ENCODE results near the gene ELP4. TPM values are rescaled to one million over a fixed set of nuclear protein-coding genes. Genes with fewer than 3 reads are reported as not detected.

ELP4 gene
- total and polyA plus RNA-seq, 9 of the 15 experiments (the other 6 are each of a cell fraction or from before 2014, with no cell fraction given) = 24.1 to 60.3 (median 38.7) TPM

DNA sequence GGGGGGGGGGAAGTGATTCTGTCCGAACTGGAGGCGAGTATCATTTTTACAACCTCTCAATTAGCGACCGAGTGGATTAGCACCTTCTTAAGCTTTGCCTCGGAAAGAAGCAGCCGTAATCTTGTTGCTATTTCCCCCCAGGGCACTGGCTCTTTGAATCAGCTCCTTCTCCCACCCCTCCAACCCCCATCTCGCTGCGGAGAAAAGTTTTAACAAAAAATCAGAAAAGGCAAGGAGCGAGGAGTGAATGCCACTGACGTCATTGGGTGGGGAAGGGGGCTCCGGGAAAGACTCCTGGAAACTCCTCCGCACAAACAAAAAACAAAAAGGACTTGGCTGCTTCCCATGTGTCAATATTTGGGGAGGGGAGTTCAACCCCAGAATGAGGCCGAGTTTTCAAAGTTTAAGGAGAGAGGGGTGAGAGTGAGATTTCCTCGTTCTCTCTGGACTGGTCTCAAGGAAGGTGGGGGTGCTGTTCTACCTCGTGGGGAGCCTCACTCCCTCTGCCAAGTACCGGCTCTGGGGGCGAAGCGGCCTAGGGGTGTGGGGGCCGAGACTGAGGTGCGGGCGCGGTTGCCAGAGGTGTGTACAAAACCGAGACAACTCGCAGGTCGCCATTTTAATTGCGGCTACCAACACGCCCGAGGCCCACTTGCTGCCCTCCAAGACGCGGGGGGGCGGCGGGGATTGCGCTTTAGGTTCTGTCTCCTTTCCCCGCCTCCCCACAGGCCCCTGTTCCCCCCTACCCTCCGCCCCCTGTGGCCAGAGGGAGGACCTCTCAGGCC lies 304.0 kb downstream of the ELP4 start:
- 37% methylated on average over 12 of the region's 35 CpGs for WGBS (ENCODE audit: insufficient coverage, low coverage, missing lambda C conversion rate)
- peaks cover 16 to 68% of the 10 kb centered on the region in 2 experiments; a peak in 4 of 5 replicates for H3K27me3 ChIP-seq (ENCODE audit: control insufficient read depth in 2 of 2, insufficient read depth in 2 of 2, low read length in 2 of 2)
- H3K4me1 ChIP-seq (replicated peaks in 1 of 2; ENCODE audit: control insufficient read depth in 2 of 2, insufficient read depth in 2 of 2, low read length in 2 of 2) = peaks cover 4 to 66% of the 10 kb centered on the region in 2 experiments; a peak in 4 of 5 replicates
- no peak overlapping the region for H3K4me3 ChIP-seq
- TF ChIP-seq ZNF347 (CRISPR knock-in tag; IDR thresholded peaks at IDR 0.05; ENCODE audit: low read depth) = no peak
- TF ChIP-seq C11orf30 (IDR thresholded peaks at IDR 0.05; ENCODE audit: low read depth) = no peak
- TF ChIP-seq, protein P1, sequence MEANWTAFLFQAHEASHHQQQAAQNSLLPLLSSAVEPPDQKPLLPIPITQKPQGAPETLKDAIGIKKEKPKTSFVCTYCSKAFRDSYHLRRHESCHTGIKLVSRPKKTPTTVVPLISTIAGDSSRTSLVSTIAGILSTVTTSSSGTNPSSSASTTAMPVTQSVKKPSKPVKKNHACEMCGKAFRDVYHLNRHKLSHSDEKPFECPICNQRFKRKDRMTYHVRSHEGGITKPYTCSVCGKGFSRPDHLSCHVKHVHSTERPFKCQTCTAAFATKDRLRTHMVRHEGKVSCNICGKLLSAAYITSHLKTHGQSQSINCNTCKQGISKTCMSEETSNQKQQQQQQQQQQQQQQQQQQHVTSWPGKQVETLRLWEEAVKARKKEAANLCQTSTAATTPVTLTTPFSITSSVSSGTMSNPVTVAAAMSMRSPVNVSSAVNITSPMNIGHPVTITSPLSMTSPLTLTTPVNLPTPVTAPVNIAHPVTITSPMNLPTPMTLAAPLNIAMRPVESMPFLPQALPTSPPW (CRISPR knock-in tag; IDR thresholded peaks at IDR 0.05) = peak; percentile 33; the same call in 1 of the 2 replicates
- TF ChIP-seq ARID3B (CRISPR knock-in tag; IDR thresholded peaks at IDR 0.05; ENCODE audit: borderline replicate concordance) = no peak
- H3K36me3 ChIP-seq (ENCODE audit: control insufficient read depth, insufficient read depth, low read length) = no peaks in the 10 kb centered on the region
- H3K79me2 ChIP-seq (ENCODE audit: control insufficient read depth, insufficient read depth, low read length) = no peaks in the 10 kb centered on the region
- no peaks in the 10 kb centered on the region for H3K9me3 ChIP-seq (replicated peaks; ENCODE audit: control insufficient read depth, insufficient read depth, low read depth, low read length)
- FAIRE-seq (no peak), DNase-seq (ENCODE audit: extremely low read depth in 1 of 4, low spot score in 3 of 4) (no peak), ATAC-seq (no peak)
- no peak overlapping the region for H2AFZ ChIP-seq (ENCODE audit: low read depth, low read length)
- ChIA-PET POLR2A (interaction anchor here (0.6 kb wide), 1 partner anchor 440 kb away, joined by 3 read pairs; no protein-coding TSS in a partner anchor), CTCF (ENCODE audit: low intra/inter-chr PET ratio) (no interaction called here)
- no peak overlapping the region for H3K9ac ChIP-seq (ENCODE audit: insufficient read depth in 1 of 2, low read depth in 2 of 2, low read length in 2 of 2)
- no peaks in the 10 kb centered on the region; the same call in 1 of the 2 replicates for H4K20me1 ChIP-seq (replicated peaks; ENCODE audit: control insufficient read depth, insufficient read depth, low read length)
- H3K9me1 ChIP-seq (ENCODE audit: control insufficient read depth, insufficient read depth, low read length) = no peaks in the 10 kb centered on the region
- in situ Hi-C loops (cut with MboI) = no loop called here
- H3K4me2 ChIP-seq (ENCODE audit: insufficient read depth, low read length) = no peak overlapping the region
- no TSS peak for BruUV-seq (replicated peaks)
- intact Hi-C loops (cut with micrococcal nuclease) = loop anchor here (5.0 to 10.0 kb wide), 2 partner anchors 171 to 309 kb away; partner anchors contain the start of genes ELP4 and IMMP1L
- no peak overlapping the region for H3K27ac ChIP-seq (ENCODE audit: extremely low read depth, low read depth, low read length)

Data from K562 (cell line).